Cardiac fibroblast (primary cell): ENCODE measurements around the gene CDH23.
A peak's percentile ranks its signal among the peaks of the same experiment; 100 is the strongest.

Source experiments
- DNase-seq, 2 donors: peaks; one replicate each; pipeline versions ENCODE4 v3.0.0 to v3.0.0-alpha.2; 2010; ENCODE audit warnings: low read depth in 2 of 2
- H3K4me3 ChIP-seq, 2 donors: replicated peaks in 1 of 2; 1 replicate in 1 of 2; 2 replicates in 1 of 2; pipeline ENCODE4 v1.5.1; 2011; ENCODE audit warnings: low read depth in 2 of 2, low read length in 2 of 2, mild to moderate bottlenecking in 2 of 2, moderate library complexity in 1 of 2
- TF ChIP-seq, protein P1 (sequence below): IDR thresholded peaks from one replicate; pipeline ENCODE4 v1.5.1; 2011; ENCODE audit warnings: low read depth, mild to moderate bottlenecking, low read length, inconsistent platforms

Gene CDH23

DNA sequence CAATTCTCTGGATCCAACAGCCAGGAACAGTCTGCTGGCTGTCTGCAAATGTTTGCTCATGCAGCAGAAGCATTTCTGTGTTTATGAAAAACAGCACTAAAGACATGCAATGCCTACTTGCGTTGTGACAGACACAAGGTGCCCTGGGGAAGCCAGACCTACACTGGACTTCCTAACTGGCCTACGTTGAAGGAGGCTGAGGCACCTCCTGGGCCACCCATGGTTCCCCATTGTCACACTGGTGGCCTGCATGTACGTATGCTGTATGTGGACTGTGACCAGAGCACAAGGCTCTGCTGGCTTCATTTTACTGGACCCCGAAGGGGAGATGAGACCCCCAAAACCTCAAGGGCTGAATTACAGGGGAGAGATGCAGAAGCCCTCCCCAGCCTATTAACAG, 426.6 kb downstream of the CDH23 start:
- H3K4me3 ChIP-seq = no peak overlapping the region
- no peak for DNase-seq
- TF ChIP-seq, protein P1, sequence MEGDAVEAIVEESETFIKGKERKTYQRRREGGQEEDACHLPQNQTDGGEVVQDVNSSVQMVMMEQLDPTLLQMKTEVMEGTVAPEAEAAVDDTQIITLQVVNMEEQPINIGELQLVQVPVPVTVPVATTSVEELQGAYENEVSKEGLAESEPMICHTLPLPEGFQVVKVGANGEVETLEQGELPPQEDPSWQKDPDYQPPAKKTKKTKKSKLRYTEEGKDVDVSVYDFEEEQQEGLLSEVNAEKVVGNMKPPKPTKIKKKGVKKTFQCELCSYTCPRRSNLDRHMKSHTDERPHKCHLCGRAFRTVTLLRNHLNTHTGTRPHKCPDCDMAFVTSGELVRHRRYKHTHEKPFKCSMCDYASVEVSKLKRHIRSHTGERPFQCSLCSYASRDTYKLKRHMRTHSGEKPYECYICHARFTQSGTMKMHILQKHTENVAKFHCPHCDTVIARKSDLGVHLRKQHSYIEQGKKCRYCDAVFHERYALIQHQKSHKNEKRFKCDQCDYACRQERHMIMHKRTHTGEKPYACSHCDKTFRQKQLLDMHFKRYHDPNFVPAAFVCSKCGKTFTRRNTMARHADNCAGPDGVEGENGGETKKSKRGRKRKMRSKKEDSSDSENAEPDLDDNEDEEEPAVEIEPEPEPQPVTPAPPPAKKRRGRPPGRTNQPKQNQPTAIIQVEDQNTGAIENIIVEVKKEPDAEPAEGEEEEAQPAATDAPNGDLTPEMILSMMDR = no peak

DNA sequence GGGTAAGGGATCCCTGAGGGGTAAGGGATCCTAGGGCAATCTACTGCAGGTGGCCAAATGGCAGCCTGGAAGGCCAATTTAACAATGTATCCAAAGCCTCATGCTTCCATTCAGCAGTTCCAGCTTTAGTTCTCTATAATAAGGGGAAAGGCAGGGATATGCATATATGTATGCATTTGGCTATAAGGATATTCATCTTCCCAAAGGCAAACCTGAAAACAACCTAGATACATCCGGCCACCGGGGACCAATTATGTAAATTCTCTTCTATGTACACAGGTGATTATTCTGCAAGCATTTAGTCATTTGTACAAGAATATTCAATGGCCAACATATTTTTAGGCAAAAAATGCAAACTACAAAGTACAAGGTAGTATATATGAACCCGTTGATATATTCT, 427.6 kb downstream of the CDH23 start:
- no peak for DNase-seq
- no peak overlapping the region for H3K4me3 ChIP-seq

DNA sequence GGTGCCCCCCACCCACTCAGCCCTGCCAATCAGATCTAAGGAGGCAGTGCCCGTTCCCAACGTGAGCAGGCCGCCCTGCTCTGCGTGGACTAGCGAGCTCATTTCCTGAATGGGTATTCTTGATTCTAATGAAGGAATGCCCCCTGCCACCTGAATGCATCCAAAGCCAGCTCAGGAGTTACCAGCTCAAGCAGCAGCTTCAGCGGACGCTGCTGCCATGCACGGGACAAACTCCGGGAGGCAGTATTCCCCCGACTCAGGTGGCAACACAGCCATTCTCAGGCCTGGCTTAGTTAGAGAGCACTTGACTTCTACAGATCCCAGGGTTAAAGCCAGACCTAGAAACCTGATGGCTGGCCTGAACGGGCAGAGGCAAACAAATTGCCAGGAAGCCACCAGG, 428.5 kb downstream of the CDH23 start:
- DNase-seq = no peak
- H3K4me3 ChIP-seq = no peak overlapping the region
- TF ChIP-seq, protein P1 = peak; percentile 6

More for the DNA sequence above, 427.6 kb downstream of the CDH23 start:
- TF ChIP-seq, protein P1 = no peak

DNA sequence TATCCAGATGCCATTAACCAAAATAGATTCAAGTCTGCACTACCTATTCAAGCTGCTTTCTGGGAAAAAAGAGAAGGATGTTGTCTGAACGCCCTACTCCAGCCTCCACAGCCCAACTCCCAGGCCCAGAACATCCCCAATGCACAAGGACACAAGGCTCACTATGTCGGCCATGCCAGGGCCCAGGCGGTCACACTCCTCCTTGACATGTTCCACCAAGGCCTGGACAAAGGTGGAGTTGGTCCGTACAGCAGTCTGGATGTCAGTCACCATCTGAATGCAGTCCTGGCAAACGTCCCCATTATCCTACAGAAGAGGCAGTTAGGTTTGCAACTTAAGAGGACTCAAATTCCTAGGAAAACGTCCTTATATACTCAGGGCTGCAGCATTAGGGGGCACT, 431.1 kb downstream of the CDH23 start:
- H3K4me3 ChIP-seq = no peak overlapping the region
- DNase-seq = no peak
- TF ChIP-seq, protein P1 = no peak

DNA sequence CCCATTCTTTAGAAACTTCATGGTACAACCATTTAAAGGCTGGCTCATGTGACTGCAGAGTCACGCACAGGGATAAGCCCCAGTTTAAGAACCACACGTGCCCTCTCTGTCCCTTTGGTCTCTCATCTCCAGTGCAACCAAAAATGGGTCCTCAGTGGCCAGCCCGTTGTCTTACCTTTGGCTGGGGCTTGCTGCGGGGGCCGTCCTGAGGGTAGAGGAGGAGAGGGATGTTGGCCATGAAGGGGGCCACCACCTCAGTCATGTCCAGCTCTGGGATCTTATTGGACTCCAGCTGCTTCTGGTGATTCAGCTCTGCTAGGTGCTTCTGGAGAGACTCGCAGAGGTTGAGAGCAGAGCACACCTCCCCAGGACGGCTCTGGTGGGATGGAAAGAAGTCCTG, 432.0 kb downstream of the CDH23 start:
- H3K4me3 ChIP-seq = no peak overlapping the region
- TF ChIP-seq, protein P1 = no peak
- DNase-seq = no peak

DNA sequence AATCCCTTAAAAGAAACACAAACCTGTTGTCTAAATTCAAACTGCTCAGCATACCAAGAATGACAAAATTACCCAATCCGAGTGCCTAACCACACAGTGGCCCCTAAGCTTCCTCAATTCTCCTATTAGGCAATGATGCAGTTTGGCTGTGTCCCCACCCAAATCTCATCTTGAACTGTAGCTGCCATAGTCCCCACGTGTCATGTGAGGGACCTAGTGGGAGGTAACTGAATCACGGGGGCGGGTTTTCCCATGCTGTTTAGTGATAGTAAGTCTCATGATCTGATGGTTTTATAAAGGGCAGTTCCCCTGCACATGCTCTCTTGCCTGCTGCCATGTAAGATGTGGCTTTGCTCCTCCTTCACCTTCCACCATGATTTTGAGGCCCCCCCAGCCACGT, 432.5 kb downstream of the CDH23 start:
- no peak overlapping the region for H3K4me3 ChIP-seq
- peak; percentile 44 to 48 for DNase-seq
- TF ChIP-seq, protein P1 = no peak

DNA sequence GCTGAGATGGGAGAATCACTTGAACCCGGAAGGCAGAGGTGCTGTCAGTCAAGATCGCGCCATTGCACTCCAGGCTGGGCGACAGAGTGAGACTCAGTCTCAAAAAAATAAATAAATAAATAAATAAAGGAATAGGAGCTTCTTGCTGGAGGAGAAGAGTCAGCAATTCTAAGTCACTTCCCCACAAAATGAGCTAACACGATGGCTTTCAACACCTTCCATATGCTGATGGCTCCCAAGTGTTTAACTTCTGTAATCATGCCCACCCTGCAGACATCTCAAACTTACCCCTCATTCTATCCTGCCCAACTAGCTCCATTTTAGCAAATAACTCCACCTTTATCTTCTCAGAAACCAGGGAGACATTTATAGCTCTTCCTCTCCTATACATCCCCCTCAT, 433.2 kb downstream of the CDH23 start:
- no peak overlapping the region for H3K4me3 ChIP-seq
- TF ChIP-seq, protein P1 = no peak
- no peak for DNase-seq
